Kidney capillary endothelial cell (primary cell): ENCODE measurements around the gene TMPRSS4.

Experiments used
- DNase-seq: peaks from one replicate; pipeline ENCODE4 v3.0.0-alpha.2; 2018; ENCODE audit warnings: low spot score

Gene TMPRSS4

DNA sequence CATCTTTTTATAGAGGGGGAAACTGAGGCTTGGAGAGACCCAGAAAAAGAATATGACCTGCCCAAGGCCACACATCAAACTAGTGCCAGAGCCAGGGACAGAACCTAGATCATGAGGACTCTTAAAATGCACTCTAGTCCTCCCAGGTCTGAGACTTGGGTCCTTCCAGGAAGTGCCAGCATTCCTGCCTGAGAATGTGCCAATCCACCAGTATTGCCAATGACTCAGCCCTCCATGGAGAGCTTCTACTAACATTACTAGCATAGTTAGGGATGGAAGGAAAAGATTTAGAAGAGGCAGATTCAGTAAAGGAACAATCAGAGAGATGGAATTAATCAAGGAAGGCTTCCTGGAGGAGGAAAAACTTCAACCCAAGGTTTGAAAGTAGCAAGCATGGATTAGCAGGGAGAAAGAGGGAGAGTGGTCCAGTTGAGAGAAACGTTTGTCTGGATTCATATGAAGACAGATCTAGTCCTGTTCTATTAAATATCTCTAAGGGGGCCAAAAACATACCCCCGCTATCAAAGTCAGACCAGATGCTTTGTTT, 30.0 kb downstream of the TMPRSS4 start:
- no peak for DNase-seq

DNA sequence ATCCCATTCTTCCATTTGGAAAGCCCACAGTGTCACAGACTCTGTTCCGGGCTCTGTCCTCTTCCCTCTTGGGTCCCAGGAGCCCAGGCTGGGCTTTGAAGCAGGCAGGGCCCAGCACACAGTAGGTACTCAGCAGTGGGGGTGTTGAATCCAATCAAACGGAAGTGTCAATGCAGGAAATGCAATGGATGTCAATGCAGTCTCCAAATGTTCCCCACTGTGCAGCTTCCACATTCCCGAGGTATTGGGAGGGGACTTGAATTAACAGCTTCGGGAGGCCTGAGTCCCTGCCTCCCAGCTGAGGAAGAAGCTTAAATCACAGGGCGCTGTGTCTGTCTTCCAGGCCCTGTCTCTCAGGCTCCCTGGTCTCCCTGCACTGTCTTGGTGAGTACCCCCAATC, 31.6 kb downstream of the TMPRSS4 start:
- DNase-seq = no peak

- no peak for DNase-seq
Observed at GRCh38 chr11:118109231-118109630, 32.4 kb downstream of the TMPRSS4 start.

- DNase-seq = no peak
Observed at GRCh38 chr11:118111019-118111743, 34.3 kb downstream of the TMPRSS4 start.

- DNase-seq = no peak
Observed at GRCh38 chr11:118111744-118112035, 34.8 kb downstream of the TMPRSS4 start.

DNA sequence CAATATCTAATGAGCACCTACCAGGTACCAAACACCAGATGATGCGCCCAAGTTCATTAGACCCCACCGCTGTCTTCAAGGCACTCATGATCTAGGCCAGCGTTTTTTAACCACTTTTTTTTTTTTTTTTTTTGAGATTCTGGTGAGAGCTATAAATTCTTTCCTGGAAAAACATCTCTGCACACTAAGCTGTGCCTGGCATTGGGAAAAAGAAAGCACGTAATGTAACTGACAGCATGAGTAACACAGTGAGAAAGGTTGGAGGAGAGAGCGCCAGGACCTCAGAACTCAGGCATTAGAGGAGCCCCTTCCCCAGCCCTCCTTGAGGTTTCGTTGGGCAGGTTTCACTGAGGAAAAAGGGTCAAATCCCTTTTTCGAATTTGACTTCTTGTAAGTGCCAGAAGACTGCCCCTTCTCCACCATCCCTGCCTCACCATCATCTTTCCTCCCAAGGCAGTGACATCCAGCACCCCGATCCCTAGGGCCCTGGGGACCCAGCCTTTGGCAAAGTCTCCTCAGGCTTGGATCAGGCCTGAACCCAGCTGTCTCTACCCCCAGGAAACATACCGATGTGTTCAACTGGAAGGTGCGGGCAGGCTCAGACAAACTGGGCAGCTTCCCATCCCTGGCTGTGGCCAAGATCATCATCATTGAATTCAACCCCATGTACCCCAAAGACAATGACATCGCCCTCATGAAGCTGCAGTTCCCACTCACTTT, 36.0 kb downstream of the TMPRSS4 start:
- DNase-seq = no peak

- DNase-seq = no peak
Observed at GRCh38 chr11:118114266-118114665, 37.4 kb downstream of the TMPRSS4 start.

DNA sequence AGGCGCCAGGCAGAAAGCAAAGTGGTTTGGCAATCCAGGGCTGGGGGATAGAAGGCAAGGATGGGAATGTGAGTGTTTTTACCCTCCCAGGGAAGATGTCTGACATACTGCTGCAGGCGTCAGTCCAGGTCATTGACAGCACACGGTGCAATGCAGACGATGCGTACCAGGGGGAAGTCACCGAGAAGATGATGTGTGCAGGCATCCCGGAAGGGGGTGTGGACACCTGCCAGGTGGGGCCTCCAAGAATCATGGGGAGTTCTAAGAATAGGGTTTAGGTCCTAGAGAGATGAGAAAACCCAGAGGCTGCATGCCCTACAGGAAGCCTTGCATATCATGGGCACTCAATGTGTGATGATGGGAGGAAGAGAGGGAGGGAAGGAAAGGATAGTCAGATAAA, 38.2 kb downstream of the TMPRSS4 start:
- DNase-seq = no peak

GRCh38 chr11:118117790-118118601, 41.1 kb downstream of the TMPRSS4 start:
- no peak for DNase-seq

DNA sequence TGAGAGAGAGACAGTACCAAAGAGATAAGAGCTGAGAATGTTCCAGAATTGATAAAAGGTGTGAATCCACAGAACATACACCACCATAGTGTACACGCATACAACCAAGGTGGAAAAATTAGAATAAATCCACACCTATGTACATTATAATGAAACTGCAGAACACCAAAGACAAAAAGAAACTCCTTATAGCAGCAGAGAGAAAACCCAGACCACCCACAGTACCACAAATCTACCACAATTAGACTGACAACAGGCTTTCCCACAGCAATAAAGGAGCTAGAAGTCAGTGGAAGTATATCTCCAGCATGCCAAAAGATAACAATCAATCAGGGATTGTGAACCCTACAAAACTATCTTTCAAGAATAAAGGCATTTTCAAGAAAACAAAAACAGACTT, 43.9 kb downstream of the TMPRSS4 start:
- no peak for DNase-seq

DNA sequence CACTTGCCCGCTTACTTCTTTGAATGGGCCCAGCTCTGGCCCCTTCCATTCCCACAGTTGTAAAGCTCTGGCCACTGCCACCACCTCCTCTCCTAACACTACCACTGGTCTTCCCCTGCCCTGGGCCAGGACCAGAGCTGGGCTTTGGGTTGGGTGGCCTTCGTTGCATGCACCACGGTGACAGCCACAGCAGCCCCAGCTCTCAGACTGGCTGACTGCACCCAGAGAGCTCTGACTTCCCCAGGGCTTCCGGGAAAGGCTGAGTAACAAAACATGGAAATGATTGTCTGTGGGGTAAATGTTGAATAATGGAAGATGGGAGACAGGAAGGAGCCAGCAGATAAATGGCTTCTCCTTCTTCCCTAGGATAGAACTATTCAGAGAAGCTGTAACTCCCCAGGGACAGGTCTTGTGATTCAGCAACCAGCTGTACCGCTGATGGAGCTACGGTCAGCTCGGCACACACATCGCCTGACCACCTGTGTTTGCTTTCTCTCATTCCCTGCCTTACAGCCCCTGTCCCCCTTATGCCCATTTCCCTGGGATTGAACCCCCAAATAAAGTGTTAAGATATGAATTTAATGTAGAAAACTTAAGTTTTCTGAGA, 48.2 kb downstream of the TMPRSS4 start:
- DNase-seq = peak; percentile 89

DNA sequence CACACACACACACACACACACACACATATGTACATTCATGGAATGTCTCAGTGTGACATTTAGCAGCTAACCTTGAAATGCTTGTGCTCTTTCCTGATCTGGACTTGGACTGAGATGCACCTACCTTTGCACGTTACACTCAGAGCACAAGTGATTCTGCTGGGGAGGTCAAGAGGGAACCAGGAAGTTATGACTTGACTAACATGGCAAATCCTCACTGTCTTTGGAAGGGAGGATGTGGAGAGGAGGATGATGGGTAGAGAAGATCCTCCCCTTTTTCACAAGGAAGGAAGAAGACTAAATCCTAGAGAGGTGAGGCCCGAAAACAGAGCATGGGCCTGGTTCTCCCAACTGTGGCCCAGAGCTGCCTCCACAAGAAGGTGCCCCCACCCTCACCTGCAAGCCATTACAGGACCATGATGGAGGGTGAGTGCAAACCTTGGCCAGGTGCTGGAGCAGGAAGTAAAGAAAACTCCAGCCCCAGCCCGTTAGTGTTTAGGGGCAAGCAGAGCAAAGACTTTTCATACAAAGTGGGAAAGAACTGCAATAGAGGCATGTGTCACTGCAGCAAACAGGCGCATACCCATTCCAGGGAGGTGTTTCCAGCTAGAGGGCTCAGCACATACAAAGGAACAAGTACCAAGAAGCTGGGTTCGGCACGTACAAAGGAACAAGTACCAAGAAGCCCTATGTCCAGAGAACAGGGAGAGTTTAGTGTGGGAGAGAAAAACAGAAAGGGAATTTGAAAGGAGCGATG, 49.4 kb downstream of the TMPRSS4 start:
- no peak for DNase-seq

DNA sequence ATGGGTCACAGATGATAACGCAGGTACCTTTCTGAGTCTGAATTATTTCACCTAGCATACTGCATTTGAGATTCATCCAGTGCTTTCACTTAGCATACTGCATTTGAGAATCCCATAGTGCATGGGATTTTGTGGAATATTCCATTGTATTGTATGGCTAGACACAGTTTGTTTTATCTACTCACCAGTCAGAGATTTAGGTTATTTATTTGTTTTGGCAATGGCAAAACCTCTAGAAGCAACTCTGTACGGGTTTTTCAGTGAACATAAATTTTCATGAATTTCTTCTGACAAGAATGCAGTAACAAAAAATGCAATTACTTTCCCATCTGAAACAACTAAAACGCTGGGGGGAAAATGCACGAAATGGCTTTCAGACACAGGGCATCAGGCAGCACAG, 51.4 kb downstream of the TMPRSS4 start:
- no peak for DNase-seq

DNA sequence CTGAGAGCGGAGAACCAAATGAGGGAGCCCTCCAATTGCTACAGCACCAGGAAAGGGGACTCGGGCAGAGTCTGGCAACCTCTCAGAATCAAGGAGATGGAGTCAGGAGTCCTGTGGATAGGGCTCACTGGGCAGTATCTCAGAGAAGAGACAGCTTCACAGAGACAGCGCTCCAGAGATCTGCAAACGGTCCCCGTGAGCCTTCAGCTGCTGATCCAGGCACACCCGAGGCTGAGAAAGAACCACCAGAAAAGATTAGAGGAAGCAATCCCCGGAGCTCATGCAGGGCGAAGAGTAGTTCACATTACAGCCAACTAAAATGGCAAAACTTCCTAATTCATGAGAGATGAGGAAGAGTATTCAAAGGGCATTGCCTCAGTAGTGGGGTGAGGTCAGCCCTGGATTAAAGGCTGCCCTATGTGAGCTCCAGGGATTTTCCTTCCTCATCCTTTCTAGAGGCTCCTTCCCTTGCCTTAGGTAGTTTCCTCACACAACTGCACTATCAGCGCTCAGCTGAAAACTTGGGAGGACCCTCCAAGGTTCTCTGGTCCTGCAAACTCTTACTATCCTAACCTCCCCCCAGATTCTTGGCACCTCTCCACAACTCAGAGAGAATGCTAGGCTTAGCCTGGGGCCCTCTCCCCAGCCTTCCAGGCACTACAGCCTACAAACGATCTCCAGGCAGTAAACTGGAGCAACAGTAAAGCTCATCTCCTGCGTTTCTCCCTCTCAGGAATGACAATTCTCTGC, 52.0 kb downstream of the TMPRSS4 start:
- DNase-seq = no peak

GRCh38 chr11:118129471-118130172, 52.7 kb downstream of the TMPRSS4 start:
- no peak for DNase-seq

DNA sequence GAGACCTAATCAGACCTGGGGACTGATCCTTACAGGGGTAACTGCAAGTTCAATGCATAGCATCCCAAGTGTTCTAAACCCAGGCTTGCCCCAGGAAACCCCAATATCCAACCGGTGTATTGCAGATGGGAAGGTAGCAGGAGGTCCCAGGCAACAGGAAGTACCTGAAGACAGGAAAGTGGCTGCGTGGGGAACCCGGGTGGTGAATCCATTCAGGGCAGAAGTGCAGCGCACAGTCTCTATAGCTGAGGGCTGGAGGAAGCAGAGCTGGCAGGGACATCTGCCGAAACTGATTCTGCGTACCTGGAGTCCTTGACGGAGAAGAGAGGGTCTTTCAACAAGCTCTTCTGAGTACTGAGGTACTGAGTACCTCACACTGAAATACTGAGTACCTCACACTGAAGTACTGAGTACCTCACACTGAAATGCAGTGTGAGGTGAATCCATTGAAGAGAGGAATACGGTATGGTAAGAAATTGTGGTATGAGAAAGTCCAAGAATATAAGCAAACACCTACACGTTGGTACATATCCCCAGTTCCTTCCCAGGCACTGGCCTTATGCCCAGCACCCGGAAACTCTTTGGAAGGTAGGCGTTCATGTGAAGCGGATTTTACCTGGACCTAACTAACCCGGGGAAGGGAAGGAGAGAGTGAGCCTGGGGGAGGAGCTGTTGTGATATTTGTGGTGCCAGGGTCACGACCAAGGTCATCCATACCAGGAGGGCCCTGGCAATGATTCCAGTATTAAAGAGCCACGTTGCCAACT, 55.7 kb downstream of the TMPRSS4 start:
- DNase-seq = no peak

GRCh38 chr11:118133816-118134215, 56.9 kb downstream of the TMPRSS4 start:
- DNase-seq = no peak

- DNase-seq = no peak
Observed at GRCh38 chr11:118135051-118135795, 58.3 kb downstream of the TMPRSS4 start.

DNA sequence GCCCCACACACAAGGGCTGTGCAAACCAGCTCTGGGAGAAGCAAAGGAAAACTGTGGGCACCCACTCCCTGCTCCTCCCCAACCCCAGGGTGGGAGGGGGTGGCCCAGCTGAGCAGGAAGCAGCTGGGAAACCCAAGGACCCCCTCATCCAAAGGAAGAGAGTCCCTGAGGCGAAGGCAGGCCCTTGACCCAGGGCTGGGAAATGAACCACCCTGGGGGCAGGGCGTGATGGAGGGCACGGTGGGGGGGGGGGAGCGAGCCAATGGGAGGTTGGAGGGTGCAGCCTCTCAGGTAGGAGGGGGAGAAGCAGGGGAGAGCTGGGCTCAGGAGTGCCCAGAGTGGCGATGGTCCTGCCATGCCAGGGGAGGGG, 58.9 kb downstream of the TMPRSS4 start:
- DNase-seq = no peak
